Measurements from ENCODE around the gene RPSA.
A peak's percentile ranks its signal among the peaks of the same experiment; 100 is the strongest.
"Not testable (repeated sequence)": the region's sequence is repeated elsewhere in the genome, so short reads cannot be mapped to it uniquely, and the experiment has no call there.

Gene RPSA

GRCh38 chr3:39406368-39407258 lies at the start of gene RPSA:
Gene RPSA (plus strand): TSS chr3:39406720. CDS start chr3:39407654, 934 bp downstream.
- DNase-seq, result peak; percentile 80

- no peak for DNase-seq
These were observed 48.2 kb upstream of the RPSA start for GRCh38 chr3:39358333-39358732.

- DNase-seq, result no peak
These were observed 45.1 kb upstream of the RPSA start for GRCh38 chr3:39361252-39361927.

- no peak for DNase-seq
These were observed 44.3 kb upstream of the RPSA start for GRCh38 chr3:39362192-39362591.

- no peak for DNase-seq
These were observed 43.7 kb upstream of the RPSA start for GRCh38 chr3:39362812-39363211.

- not testable (repeated sequence) for DNase-seq
These were observed 36.1 kb upstream of the RPSA start for GRCh38 chr3:39370450-39370849.

- no peak for DNase-seq
These were observed 33.7 kb upstream of the RPSA start for GRCh38 chr3:39372833-39373232.

GRCh38 chr3:39376959-39377634 lies 29.4 kb upstream of the RPSA start:
- no peak for DNase-seq

GRCh38 chr3:39378088-39378487 lies 28.4 kb upstream of the RPSA start:
- DNase-seq, result no peak

- DNase-seq, result no peak
These were observed 27.4 kb upstream of the RPSA start for GRCh38 chr3:39378957-39379777.

- no peak for DNase-seq
These were observed 26.8 kb upstream of the RPSA start for GRCh38 chr3:39379778-39380155.

GRCh38 chr3:39381432-39381831 lies 25.1 kb upstream of the RPSA start:
- DNase-seq, result no peak

- no peak for DNase-seq
These were observed 23.3 kb upstream of the RPSA start, which contains the start of gene SLC25A38 for GRCh38 chr3:39383045-39383880. Gene SLC25A38 (plus strand): TSS chr3:39383370. CDS start chr3:39383725, 355 bp downstream.

GRCh38 chr3:39383881-39384664 lies 22.4 kb upstream of the RPSA start:
- DNase-seq, result no peak

- DNase-seq, result no peak
These were observed 21.9 kb upstream of the RPSA start for GRCh38 chr3:39384665-39385000.

GRCh38 chr3:39385456-39386090 lies 20.9 kb upstream of the RPSA start:
- DNase-seq, result no peak

GRCh38 chr3:39386318-39386717 lies 20.2 kb upstream of the RPSA start:
- DNase-seq, result no peak

GRCh38 chr3:39387411-39387975 lies 19.0 kb upstream of the RPSA start:
- no peak for DNase-seq

GRCh38 chr3:39388153-39388552 lies 18.4 kb upstream of the RPSA start:
- DNase-seq, result no peak

- no peak for DNase-seq
These were observed 17.7 kb upstream of the RPSA start for GRCh38 chr3:39388741-39389248.

Measured in NCI-H1436 (cell line).